Loucy (cell line): Measurements from ENCODE around the gene ZMYND8.

Experiments
- EZH2phosphoT487 ChIP-seq: fragments of 200-600 bp; IDR thresholded peaks from 2 replicates; pipeline ENCODE4 v1.6.1; 2018; ENCODE audit warnings: antibody characterized with exemption, mild to moderate bottlenecking, moderate library complexity, borderline replicate concordance
- TF ChIP-seq, protein P1 (sequence below): fragments of 200-600 bp; sonication (generic); conservative IDR thresholded peaks from 2 replicates; pipeline ENCODE4 v1.5.1; 2014; ENCODE audit warnings: mild to moderate bottlenecking, antibody characterized with exemption, low read length

DNA sequence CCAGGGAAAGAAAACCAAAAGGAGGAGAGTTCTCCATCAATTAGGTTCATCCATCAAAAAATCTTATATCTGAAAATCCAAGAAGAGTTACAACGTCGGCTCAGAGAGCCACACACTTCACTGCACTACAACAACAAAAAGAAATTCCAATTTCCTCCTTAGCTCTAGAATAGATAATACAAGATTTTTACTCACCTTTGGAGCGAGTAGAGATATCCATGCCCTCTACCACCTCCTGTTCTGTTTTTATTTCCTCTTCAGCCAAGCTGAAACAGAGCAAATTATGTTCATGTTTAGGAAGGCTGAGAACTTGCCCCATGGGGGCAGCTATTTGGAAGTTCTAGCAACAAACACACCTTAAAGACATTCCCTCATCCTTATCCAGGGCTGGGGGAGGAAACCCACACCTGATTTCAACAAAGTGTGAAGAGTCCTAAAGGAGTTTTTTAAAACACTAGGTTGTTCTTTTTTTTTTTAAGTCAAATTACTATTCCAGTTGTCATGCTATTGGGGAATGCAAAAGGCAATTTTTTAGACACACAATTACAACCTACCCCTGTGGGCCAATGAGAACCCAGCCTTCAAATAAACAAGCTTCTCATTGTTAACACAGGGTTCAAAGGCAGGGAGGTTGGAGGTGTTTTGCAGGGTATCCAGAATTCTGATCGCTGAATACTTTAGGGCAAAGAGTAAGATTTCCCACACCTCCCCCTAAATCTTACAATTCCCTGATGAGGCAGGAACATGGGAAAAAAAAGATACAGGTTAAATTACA lies 8.7 kb downstream of the ZMYND8 start:
- TF ChIP-seq, protein P1, sequence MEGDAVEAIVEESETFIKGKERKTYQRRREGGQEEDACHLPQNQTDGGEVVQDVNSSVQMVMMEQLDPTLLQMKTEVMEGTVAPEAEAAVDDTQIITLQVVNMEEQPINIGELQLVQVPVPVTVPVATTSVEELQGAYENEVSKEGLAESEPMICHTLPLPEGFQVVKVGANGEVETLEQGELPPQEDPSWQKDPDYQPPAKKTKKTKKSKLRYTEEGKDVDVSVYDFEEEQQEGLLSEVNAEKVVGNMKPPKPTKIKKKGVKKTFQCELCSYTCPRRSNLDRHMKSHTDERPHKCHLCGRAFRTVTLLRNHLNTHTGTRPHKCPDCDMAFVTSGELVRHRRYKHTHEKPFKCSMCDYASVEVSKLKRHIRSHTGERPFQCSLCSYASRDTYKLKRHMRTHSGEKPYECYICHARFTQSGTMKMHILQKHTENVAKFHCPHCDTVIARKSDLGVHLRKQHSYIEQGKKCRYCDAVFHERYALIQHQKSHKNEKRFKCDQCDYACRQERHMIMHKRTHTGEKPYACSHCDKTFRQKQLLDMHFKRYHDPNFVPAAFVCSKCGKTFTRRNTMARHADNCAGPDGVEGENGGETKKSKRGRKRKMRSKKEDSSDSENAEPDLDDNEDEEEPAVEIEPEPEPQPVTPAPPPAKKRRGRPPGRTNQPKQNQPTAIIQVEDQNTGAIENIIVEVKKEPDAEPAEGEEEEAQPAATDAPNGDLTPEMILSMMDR: no peak
- TF ChIP-seq EZH2phosphoT487: no peak
